ENCODE results near the gene SERPINB10.

The SERPINB10 gene, protein sequence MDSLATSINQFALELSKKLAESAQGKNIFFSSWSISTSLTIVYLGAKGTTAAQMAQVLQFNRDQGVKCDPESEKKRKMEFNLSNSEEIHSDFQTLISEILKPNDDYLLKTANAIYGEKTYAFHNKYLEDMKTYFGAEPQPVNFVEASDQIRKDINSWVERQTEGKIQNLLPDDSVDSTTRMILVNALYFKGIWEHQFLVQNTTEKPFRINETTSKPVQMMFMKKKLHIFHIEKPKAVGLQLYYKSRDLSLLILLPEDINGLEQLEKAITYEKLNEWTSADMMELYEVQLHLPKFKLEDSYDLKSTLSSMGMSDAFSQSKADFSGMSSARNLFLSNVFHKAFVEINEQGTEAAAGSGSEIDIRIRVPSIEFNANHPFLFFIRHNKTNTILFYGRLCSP

GRCh38 chr18:63907664-63908063 is at the start of gene SERPINB10:
Gene SERPINB10 (plus strand): TSS chr18:63907958. CDS start chr18:63915511, 7,553 bp downstream.
- no peak for TF ChIP-seq CTCF (IDR thresholded peaks at IDR 0.05; ENCODE audit: low read depth, low read length, missing control alignments)
- H3K27ac ChIP-seq, result no peak within 1 kb of the TSS

DNA sequence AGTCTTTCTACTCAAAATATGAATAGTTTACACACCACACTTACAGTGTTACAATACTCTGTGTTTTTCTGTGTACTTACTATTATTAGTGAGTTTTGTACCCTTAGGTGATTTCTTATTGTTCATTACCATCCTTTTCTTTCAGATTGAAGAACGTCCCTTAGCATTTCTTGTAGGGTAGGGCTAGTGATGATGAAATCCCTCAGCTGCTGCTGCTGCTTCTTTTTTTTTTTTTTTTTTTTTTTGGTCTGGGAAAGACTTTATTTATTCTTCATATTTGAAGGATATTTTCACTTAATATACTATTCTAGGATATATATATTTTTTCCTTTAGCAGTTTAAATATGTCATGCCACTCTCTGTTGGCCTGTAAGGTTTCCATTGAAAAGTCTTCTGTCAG is 49.3 kb upstream of the SERPINB10 start:
- TF ChIP-seq CTCF (IDR thresholded peaks at IDR 0.05; ENCODE audit: low read depth, low read length, missing control alignments), result no peak
- Histone ChIP-seq H3K36me3 (replicated peaks) (no peaks in the 10 kb centered on the region), H3K27me3 (replicated peaks) (no peaks in the 10 kb centered on the region), H3K27ac (no peak overlapping the region), H3K4me3 (ENCODE audit: low read depth, low read length) (no peak overlapping the region)
- in situ Hi-C loops (cut with HindIII; ENCODE audit: low pct_ligation_motif_present, low sequenced_read_pairs), result no loop called here
- DNase-seq, result no peak

More at GRCh38 chr18:63907664-63908063, at the start of gene SERPINB10:
- Histone ChIP-seq H3K4me3 (ENCODE audit: low read depth, low read length) (no peak within 1 kb of the TSS), H3K27me3 (replicated peaks) (no peaks in the 10 kb centered on the region), H3K36me3 (replicated peaks) (no peaks in the 10 kb centered on the region)
- in situ Hi-C loops (cut with HindIII; ENCODE audit: low pct_ligation_motif_present, low sequenced_read_pairs), result no loop called here
- DNase-seq, result no peak

DNA sequence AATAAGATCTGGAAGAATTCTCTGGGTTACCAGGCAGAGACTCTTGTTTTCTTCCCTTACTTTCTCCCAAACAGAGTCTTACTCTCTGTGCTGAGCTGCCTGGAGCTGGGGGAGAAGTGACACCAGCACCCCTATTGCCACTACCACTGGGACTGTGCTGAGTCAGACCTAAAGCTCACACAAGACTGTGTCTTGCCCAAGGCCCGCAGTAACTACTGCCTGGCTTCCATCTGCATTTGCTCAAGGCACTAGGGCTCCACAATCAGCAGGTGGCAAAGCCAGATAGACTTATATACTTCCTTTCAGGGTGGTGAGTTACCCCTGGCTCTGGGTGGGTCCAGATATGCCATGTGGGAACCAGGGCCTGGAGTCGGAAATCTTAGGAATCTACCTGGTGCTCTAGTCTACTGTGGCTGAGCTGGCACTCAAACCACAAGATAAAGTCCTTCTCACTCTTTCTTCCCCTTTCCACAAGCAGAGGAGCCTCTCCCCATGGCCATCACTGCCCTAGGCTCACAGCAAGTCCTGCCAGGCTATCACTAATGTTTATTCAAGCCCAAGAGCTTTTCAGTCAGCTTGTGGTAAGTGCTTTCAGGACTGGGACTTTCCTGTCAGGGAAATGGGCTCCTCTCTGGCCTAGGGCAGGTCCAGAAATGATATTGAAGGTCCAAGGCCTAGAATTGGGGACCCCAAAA is 47.8 kb upstream of the SERPINB10 start:
- Histone ChIP-seq H3K36me3 (replicated peaks) (no peaks in the 10 kb centered on the region), H3K27me3 (replicated peaks) (no peaks in the 10 kb centered on the region), H3K4me3 (ENCODE audit: low read depth, low read length) (no peak overlapping the region), H3K27ac (no peak overlapping the region)
- TF ChIP-seq CTCF (IDR thresholded peaks at IDR 0.05; ENCODE audit: low read depth, low read length, missing control alignments), result no peak
- in situ Hi-C loops (cut with HindIII; ENCODE audit: low pct_ligation_motif_present, low sequenced_read_pairs), result no loop called here
- no peak for DNase-seq

DNA sequence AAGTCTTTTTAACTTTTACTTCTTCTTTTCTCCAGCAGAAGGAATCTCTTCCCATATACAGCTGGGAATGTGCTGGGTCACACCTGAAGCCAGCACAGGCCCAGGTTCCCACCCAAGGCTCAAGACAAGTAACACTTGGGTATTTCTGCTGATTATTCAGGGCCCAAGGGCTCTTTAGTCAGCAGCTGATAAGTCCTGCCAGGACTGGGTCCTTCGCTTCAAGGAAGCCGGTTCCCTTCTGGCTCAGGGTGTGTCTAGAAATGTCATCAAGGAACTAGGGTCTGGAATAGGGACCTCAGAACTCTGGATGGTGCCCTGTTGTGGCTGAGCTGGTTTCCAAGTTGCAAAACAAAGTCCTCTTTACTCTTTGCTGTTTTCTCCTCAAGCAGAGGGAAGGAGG is 47.2 kb upstream of the SERPINB10 start:
- Histone ChIP-seq H3K27ac (no peak overlapping the region), H3K4me3 (ENCODE audit: low read depth, low read length) (no peak overlapping the region), H3K27me3 (replicated peaks) (no peaks in the 10 kb centered on the region), H3K36me3 (replicated peaks) (no peaks in the 10 kb centered on the region)
- in situ Hi-C loops (cut with HindIII; ENCODE audit: low pct_ligation_motif_present, low sequenced_read_pairs), result no loop called here
- TF ChIP-seq CTCF (IDR thresholded peaks at IDR 0.05; ENCODE audit: low read depth, low read length, missing control alignments), result no peak
- no peak for DNase-seq

DNA sequence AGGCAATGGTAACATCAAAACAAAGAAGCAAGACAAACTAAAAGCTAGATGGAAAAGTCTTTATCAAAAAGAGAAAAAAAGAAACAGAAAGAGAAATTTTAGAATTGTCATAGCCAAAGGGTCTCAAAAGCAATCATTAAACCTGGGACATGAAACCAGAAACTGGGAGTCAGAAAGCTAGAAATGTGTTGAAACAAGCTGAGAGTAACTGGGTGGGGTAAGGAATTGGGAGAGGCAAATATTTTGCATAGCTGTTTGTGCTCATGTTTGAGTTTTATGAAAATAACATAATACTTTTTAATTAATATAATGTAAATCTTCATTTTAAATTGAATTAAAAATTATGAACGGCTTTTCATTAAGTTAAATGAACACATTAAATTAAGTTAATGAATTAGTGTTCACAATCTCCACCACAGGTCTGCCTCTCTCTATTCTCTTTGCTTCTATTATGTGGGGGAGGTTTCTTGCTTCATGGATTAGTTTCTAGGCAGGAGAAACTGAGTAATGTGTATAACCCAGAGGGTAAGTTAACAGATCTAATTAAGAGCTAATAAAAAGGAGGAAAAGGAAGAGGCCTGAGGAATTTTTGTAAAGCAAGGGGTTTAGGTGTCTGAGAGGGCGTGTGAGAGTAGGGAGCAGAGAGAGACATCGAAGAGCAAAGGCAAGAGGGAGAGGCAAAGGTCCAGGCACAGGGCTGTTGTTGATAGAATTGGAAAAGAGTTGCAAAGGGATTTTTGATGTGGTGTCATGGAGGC is 40.2 kb upstream of the SERPINB10 start:
- no peak for DNase-seq
- no peaks in the 10 kb centered on the region for H3K36me3 ChIP-seq (replicated peaks)
- TF ChIP-seq CTCF (IDR thresholded peaks at IDR 0.05; ENCODE audit: low read depth, low read length, missing control alignments), result no peak
- no peak overlapping the region for H3K27ac ChIP-seq
- in situ Hi-C loops (cut with HindIII; ENCODE audit: low pct_ligation_motif_present, low sequenced_read_pairs), result no loop called here
- H3K4me3 ChIP-seq (ENCODE audit: low read depth, low read length), result no peak overlapping the region
- H3K27me3 ChIP-seq (replicated peaks), result no peaks in the 10 kb centered on the region
